Limb (tissue), 2 donors: ENCODE measurements around the gene FAF2.
"Not testable (repeated sequence)": the region's sequence is repeated elsewhere in the genome, so short reads cannot be mapped to it uniquely, and the experiment has no call there.

Experiments
- DNase-seq, 2 donors: peaks; one replicate each; pipeline ENCODE4 v3.0.0-alpha.2; 2016; ENCODE audit errors: extremely low spot score in 2 of 2

Gene FAF2

DNA sequence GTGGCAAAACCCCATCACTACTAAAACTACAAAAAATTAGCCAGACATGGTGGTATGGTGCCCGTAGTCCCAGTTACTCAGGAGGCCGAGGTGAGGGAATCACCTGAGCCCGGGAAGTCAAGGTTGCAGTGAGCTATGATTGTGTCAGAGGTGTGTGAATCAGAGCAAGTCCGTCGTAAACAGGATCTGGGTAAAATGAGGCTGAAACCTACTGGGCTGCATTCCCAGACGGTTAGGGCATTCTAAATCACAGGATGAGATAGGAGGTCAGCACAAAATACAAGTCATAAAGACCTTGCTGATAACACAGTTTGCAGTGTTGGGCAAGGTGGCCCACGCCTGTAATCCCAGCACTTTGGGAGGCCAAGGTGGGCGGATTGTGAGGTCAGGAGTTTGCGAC is 29.9 kb upstream of the FAF2 start:
- no peak for DNase-seq

DNA sequence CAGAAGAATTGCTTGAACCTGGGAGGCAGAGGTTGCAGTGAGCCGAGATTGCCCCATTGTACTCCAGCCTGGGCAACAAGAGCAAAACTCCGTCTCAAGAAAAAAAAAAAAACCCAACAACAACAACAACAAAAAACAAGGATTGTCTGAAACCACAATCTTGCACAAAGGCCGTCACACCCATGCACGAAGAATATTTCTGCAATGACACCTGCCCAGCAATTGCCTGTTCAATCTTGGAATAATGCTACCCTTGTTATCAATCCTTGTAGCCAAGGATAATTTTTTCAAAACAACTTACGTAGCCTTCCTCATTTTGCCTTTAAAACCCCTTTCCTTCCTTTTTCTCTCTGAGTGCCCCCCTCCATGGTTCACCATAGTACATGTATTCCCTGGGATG is 28.1 kb upstream of the FAF2 start:
- DNase-seq = no peak

DNA sequence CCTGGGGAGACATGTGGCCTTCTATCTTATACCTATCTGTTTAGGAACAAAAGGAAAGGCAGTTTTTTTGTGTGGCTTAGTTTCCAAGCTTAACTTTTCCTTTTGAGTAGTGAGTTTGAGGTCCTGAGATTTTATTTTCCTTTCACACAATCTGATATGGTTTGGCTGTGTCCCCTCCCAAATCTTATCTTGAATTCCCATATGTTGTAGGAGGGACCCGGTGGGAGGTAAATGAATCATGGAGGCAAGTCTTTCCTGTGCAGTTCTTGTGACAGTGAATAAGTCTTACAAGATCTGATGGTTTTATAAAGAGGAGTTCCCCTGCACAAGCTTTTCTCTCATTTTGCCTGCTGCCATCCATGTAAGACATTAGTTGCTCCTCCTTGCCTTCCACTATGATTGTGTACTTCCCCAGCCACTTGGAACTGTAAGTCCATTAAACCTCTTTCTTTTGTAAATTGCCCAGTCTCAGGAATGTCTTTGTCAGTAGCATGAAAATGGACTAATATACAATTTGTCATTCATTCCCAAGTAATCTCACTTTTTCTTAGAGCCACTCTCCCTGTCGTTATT is 27.1 kb upstream of the FAF2 start:
- DNase-seq = no peak

GRCh38 chr5:176424181-176424580 is 24.0 kb upstream of the FAF2 start:
- no peak for DNase-seq

GRCh38 chr5:176425138-176425537 is 23.0 kb upstream of the FAF2 start:
- no peak for DNase-seq

DNA sequence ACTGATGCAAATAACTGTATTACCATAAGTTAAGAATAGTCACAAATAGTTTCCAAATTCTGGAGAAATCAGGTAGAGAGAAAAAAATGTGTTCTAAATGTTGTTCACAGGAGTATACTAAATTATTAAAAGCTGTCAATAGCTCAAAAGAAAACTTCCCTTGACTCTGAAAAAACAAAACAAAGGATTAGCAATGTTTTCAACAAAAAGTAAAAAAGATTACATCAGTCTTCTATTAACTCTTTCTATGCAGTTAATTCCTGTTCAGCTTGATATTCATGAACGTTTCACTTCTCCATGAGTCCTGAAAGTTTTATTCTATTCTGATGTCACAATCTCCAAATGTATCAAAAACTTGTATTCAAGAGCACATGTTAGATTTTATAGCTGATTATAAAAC is 22.4 kb upstream of the FAF2 start:
- DNase-seq = no peak

GRCh38 chr5:176426876-176427275 is 21.3 kb upstream of the FAF2 start:
- no peak for DNase-seq

- DNase-seq = no peak
These were observed 20.2 kb upstream of the FAF2 start for GRCh38 chr5:176427971-176428370.

DNA sequence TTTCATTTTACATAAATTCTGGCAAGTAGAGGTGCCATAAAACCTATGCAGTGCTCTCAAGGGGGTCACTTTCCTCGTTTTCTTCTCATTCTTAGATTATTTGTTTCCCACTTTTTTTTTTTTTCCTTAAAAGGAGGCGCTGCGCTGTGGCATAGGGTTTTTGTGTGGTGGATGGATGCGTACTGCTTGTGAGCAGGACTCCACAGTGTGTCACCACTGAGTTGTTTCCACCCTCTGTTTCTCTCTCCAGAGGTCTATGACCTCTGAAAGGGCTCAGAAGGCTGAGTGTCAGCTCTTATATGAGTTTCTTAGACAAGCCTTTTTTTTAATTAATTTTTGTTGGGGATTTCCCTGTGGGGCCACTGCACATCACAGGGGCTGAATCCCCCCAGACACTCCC is 18.2 kb upstream of the FAF2 start:
- DNase-seq = no peak

DNA sequence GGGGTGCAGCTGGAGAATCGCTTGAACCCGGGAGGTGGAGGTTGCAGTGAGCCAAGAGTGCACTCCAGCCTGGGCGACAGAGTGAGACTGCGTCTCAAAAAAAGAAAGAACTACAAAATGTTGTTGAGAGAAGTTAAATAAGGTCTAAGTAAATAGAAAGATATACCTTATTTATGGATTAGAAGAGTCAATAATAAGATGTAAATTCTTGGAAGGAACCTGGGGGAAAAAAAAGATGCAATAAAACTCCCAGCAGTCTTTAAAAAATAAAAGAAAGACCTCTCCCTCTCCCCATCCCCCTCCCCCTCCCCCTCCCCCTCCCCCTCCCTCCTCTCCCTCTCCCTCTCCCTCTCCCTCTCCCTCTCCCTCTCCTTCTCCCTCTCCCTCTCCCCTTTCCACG is 15.5 kb upstream of the FAF2 start:
- no peak for DNase-seq

GRCh38 chr5:176436656-176437055 is 11.5 kb upstream of the FAF2 start:
- DNase-seq = no peak

DNA sequence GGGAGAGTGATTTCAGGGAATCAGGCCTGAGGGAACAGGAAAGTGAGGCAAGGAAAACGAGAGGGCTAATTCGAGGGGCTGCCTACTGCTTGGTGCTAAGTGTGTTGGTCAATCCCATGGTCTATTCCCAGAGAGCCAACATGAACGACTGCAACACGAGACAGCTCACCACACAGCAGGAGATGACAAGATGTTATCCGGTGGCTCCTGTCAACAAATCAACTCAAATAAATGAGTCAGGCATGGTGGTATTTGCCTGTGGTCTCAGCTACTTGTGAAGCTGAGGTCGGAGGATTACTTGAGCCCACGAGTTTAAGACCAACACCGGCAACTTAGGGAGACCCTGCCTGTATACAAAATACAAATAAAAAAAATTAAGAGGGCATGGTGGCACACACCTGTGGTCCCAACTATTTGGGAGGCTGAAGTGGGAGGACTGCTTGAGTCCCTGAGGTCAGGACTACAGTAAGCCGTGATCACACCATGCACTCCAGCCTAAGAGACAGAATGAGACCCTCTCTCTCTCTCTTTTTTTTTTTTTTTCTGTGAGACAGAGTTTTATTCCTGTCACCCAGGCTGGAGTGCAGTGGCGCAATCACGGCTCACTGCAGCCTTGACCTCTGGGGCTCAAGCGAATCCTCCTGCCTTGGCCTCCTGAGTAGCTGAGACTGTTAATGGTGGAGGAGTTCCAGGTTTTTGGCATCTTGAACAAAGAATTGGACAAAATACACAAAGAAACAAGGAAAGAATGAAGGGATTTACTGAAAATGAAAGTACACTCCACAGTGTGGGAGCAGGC is 9.0 kb upstream of the FAF2 start:
- DNase-seq = no peak

DNA sequence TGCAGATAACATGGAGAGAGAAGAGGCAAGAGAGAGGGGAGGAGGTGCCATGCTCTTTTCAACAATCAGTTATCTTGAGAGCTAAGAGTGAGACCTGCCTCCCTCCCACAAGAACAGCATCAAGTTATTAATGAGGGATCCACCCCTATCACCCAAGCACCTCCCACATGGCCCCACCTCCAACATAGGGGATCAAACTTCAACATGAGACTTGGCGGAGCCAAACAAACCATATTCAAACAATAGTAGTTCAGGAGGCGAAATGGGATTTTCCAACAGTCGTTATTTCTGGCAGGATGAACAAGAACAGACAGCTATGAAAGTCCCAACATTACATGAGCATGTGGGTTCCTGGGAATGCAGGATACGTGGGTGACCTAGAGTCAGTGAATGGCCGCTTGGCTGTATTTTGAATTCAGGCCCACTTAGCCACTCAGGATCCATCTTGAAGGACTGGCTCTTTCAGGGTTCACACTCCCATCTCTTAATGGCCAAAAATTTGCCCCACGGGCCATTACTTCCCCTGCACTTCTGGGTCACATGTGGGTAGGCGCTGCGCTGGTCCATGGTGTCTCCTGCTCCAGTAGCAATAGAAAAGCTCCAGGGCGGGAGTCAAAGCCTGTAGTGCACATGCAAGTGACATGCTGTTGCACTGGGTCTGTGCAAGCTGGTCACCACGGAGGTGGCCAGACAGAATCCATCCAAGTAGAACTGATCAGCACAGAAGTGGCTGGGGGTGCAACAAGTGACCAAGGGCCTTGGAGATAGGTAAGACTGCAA is 7.1 kb upstream of the FAF2 start:
- no peak for DNase-seq

GRCh38 chr5:176441921-176442323 is 6.3 kb upstream of the FAF2 start:
- DNase-seq = no peak

DNA sequence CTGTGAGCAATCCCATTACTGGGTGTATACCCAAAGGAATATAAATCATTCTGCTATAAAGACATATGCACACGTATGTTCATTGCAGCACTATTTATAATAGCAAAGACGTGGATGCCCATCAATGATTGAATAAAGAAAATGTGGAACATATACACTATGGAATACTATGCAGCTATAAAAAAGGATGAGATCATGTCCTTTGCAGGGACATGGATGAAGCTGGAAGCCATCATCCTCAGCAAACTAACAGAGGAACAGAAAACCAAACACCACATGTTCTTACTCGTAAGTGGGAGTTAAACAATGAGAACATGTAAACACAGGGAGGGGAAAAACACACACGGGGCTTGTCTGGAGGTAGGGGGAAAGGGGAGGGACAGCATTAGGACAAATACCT is 5.3 kb upstream of the FAF2 start:
- DNase-seq = not testable (repeated sequence)

GRCh38 chr5:176444742-176445141 is 3.4 kb upstream of the FAF2 start:
- DNase-seq = no peak

DNA sequence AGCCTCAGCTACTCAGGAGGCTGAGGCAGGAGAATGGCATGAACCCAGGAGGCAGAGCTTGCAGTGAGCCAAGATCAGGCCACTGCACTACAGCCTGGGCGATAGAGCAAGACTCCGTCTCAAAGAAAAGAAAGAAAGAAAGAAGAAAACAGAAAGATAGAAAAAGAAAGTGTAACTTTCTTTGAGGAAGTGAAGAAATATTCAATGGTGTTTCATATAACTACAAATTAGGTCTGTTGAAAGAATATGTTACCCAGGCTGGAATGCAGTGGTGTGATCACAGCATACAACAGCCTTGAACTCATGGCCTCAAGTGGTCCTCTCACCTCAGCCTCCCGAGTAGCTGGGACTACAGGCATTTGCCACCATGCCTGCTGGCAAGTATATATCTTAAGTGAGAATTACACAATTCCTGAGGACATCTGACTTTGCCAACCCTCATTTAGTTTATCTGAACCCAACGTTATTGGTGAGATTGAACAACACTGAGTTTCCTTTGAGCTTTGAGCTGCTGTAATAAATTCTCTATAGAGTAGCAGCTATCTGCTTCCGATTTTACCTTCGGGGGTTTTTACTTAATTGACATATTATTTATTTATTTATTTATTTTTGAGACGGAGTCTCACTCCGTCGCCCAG is 2.0 kb upstream of the FAF2 start:
- DNase-seq = no peak

DNA sequence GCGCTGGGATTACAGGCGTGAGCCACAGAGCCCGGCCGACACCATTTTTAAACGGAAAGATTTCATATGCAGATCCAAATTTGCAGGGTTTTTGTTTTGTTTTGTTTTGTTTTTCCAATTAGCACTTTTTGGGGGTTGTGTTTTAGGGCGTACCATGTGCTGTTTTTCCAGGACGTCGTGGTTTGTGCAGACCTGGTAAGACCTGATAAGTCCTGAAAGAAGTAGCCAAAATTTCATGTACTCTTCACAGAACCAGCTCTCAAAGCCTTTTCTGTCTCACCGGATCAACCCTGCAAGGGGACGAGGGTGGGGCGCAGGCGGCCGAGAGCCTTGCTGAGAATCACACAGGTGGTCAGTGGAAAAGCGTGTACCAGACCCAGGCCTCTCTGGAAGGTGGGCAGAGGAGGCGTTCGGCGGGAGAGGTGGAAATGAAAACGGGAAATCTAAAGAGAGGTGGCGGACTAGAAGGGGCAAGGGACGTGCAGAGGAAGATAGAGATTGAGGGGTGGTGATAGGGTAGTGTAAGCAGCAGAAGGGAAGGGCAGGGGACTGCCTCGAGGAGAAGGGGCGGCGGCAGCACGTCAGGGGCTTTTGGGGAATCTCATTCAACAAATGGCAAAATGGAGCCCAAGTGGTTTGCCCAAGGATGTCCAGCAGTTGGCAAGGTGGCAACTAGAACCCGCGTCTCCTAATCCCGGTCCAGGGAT is 1.1 kb upstream of the FAF2 start:
- DNase-seq = no peak

GRCh38 chr5:176447591-176447977 is 601 bp upstream of the FAF2 start:
- no peak for DNase-seq

GRCh38 chr5:176450077-176450476 is 1.9 kb downstream of the FAF2 start:
- DNase-seq = no peak

- DNase-seq = no peak
These were observed 6.7 kb downstream of the FAF2 start for GRCh38 chr5:176454724-176455394.
